ENCODE measurements around the gene PNPLA5.

PNPLA5 gene

DNA sequence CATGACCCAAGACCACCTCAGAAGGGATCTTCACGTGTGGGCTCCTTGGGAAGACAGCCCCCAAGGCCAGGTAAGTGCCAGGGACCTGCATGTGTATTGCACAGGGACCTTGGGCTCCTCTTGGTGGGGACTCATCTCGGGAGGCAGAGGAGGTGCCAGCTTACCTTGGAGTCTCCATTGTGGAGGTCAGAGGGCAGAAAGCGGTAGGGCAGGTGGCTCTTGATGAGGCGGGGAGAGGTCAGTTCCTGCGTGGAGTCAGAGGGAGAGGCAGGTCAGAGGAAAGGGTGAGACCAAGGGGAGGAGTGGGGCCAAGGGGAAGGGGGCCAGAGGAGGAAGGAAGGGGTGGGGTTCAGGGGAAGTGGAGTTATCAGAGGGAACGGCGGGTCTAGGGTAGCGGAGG, 52.0 kb downstream of the PNPLA5 start:
- no peak for DNase-seq (ENCODE audit: low read depth in 2 of 2, low spot score in 1 of 2)

DNA sequence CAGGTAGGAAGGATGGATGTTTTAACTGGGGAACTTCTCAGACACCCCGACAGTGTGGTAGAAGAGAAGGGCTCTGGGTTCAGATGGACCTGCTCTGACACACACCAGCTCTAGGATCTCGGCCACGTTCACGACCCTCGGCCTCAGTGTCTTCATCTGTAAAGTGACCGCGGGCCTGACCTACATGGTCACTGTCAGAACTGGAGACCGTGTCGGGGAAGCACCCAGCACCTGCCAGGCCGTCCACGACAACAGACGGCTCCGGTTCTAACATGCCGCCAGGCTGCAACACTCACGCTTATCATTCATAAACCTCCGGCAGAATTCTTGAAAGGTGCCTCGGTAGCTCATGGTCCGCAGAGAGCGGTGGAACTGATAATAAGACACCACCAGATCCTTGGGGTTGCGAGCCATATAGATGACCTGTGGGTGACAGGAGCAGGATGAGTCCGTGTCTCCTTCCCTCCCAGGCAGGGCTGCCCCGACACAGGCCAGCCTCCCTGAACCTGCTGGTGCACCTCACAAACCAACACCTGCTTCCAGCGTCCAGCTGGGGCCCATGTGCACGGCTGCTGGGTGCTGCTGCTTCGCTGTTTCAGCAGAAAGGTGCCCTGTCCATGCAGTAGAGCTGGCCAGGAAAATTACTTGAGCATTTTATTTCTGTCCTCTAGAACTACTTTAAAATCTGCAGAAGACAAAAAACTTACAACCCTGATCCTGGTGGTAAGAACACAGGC, 53.1 kb downstream of the PNPLA5 start:
- no peak for DNase-seq (ENCODE audit: low read depth in 2 of 2, low spot score in 1 of 2)

DNA sequence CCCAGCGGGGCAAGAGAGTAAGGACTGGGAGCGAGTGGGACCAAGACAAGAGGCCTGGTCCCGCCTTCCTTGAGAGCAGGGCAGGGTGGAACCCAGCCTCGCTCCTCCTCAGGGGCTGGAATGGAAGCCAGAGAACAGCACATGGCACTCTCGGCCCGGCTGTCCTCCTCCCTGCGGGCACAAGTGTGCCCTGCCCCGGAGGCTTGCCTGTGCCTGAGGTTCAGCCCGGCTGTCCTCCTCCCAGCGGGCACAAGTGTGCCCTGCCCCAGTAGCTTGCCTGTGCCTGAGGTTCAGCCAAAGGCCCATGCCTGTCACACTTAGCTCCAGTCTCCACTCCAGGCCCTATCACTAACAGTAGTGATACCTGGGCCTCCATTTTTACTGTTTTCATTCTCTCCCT, 53.7 kb downstream of the PNPLA5 start:
- DNase-seq (ENCODE audit: low read depth in 2 of 2, low spot score in 1 of 2), result no peak

DNA sequence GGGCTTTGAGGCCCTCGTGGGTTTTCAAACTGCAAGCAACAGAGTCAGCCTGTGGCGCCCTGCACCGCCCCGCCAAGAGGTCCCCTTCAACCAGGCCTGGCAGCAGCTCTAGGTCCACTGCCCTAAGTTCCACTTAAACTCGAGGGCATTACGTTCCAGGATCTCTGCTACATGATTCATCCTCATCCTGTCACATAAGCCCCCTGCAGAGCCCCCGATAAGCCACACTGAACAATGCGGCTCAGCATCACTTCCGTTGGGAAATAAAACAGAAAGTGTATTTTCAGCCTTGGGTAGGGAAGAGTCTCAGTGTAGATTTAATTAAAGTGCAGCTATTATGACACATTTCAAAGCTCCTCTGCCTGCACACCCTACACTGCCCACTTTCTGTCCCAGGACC, 54.1 kb downstream of the PNPLA5 start:
- no peak for DNase-seq (ENCODE audit: low read depth in 2 of 2, low spot score in 1 of 2)

DNA sequence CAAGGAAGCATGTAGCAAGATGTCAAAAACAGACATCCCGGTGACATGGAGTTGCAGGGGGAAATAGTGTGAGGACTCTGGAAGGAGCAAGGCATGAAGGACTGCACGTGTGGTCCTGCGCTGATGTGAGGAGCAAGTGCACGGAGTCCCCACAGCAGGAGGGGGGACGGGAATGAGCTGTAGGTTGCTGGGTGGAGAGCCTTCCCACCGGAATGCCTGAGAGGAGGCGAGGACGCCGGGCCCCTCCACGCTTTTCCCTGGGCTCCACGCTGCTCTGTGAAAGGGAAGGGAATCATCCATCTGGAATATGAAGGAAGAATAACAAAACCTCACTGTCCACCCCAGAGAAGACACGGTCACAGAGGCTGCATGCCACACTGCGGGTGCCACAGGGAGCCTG, 56.1 kb downstream of the PNPLA5 start:
- DNase-seq (ENCODE audit: low read depth in 2 of 2, low spot score in 1 of 2), result no peak

DNA sequence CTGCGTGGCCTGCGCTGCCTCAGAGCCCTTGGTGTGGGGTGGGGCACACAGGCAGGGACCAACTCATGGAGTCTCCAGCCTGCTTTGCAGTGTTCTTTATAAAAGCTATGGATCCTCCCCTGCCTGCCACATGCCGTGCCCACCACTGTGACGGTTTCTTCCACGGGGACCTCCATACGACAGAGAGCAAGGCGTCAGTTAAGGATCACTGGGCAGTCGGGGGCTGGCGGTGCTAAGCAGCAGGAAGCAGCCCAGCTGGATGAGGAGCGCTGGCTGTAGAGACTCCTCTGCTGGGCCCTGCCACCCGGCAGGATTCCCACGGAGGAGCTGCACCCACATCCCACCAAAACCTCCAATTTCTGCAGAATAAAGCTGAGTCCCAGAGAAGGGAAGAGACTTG, 56.6 kb downstream of the PNPLA5 start:
- DNase-seq (ENCODE audit: low read depth in 2 of 2, low spot score in 1 of 2), result no peak

DNA sequence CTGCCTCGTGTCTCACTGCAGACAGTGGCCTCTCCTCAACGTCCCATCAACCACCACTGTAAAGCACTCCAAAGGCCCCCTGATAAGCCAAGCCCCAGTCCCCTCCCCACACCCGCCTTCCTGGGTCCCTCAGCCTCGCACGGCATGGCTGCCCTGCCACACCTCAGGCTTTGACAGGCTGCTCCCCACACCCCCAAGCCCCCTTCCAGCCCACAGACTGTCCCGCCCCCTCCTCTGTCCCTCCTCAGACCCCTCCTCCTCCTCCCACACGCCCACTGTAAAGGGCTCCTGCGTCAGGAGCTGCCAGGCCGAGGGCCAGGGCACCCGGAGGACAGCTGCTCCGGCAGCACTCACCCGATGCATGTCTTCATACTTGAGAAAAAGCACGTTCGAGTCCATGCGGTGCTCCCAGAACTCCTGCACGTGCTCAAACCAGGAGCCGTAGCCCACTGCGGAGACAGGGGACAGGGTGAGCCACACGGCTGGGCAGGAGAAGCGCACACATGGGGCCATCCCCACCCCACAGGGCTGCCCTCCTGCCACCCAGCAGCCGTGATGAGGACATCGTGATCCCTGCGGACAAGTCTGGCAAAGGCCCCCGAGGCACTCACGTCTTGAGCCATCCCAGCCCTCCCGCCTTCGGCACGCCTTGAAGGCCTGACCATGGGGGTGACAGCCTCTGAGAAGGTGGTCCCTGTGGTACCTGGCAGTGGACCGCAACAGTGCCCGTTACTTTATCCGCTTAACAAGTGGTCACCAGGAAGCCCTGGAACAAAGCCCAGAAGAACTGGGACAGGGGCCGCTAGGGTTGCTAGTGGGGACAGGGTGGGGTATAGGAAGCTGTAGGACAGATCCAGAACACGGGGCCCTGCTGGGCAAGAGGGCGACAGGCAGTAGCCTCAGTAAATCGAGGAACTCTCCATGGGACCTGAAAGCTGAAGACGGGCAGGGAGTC, 58.2 kb downstream of the PNPLA5 start:
- DNase-seq (ENCODE audit: low read depth in 2 of 2, low spot score in 1 of 2), result no peak

DNA sequence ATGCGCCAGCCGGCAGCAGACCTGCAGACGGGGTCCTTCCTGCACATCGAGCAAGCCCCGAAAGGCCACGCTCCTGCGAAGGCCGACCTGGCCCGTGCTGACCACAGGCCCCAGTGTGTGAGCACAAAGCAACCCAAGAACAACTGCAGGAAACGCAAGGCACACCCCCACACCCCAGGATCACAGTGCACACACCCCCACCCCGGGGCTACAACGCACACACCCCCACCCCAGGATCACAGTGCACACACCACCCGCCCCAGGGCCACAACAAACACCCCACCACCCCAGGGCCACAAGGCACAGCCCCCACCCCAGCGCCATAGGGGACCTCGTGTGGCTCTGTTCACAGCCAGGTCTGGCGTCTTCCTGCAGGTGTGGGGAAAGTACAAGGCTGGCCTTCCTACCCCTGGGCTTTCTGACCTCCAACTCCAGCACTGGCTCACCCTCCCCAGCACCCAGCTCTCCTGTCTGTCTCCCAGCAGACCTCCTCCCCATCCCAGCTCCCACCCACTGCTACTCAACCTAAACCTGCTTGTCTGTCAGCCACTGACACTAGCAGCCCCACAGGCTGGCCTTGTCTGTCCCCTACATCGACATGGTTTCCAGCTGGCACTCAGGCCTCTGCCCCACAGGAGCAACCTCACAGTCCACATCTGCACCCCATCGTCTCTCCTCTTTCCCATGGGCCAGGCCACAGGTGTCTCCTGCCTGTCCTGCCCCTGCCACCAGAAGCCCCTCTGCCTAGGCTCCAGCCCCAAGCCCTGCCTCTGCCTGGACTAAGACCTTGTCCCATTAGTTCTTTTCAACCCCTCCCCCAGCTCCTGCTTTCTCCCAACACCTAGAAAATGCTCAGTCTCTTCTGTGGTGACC, 59.2 kb downstream of the PNPLA5 start:
- DNase-seq (ENCODE audit: low read depth in 2 of 2, low spot score in 1 of 2), result no peak

DNA sequence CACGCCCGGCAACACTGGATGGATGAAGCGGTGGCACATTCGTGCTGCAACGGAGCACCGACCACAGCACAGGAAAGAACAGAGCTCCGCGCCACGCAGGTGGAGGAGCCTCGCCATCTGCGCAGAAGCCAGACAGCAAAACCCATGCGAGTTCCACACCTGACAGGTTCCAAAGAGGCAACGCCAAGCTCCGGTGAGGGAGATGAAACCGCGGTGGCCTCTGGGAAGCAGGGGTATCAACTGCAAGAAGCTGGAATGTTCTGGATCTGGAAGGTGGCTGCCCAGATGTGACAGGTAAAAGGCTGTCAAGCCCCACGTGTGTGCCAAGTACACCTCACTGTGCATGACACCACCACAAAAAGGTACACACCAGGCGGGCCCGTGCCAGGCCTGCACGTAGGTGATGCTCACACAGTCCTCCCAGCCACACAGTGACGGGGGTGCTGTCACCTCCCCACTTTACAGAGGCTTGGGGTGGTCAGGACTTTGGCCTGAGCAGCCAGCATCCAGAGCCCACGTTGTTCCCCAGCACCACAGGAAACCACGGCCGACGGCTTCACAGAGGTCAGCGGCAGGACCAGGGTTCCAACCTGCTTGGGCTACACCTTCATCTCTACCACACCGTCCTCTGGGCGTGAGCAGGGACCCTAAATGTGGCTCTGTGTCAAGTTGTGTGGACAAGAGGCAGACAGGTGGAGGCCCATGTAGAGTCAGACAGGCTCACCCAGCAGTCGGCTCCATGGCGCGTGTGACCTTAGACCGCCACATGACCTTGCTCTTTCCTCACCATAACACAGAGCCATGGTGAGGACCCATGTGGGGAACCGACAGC, 60.0 kb downstream of the PNPLA5 start:
- no peak for DNase-seq (ENCODE audit: low read depth in 2 of 2, low spot score in 1 of 2)

DNA sequence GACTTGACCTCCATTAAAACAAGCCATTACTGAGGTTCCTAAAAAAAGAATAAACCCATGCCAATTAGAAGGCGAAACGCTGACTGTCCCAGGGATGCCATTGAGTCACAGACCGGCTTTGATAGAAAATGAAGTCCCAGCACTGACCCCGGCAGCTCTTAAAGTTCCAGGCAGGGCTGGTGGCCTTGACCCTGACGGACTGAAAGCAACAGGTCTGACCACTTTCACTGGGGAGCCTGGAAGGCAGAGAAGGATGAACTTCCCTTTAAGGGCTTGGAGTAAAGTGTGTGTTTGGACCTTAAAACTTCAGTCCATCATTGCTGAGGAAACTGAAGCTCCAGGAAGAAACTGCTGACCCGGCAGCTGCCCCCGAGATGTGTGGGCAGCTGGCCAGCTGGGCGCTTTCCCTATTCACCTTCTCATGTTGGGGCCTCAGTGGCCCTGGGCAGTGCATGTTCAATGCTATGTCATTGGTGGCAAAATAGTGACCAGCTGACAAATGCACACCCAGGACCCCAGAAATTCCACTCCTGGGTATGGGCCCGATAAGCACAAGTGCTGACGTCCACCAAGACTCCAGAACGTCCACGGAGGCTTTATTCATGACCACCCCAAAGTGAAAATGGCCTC, 60.8 kb downstream of the PNPLA5 start:
- no peak for DNase-seq (ENCODE audit: low read depth in 2 of 2, low spot score in 1 of 2)

DNA sequence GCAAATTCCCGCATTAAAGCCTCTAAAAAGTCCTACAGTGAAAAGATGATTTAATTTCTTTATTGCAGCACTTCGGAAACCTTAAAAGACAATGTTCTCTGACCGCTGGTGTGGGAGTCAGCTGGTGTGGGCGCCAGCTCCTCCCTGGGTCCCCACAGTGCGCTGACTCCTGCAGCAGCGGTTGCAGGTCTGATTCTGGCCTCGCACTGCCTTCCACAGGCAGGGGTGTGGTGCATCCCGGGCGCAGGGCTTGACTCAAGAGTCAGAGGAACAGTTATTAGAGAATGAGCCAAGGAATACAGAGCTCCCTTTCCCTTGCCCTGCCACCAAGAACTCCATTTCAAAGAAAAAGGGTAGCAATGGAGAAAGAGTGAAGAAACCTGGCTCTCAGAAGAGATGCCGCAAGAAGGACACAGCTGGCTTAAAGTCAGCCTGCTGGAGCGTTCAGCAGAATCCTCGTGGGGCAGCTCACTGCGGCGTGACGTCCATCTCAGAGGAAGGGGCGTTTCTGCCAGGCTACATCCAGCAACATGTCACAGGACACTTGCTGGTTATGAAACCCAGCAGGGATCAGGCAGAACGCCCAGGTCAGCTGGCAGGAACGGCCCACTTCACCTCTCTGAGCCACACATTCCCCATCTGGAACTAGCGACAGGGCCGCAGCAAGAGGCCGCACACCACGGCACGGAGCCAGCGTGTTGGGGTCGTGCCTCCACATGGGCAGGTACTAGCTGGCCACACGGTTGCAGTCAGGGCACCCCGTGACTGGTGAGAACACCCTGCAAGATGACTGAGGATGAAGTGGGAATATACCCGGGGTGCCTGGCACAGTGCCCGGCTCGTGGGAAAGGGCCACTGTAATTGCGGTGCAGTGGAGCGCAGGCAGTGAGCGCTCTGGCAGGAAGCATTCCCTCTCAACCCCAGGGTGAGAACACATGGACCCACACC, 61.6 kb downstream of the PNPLA5 start:
- no peak for DNase-seq (ENCODE audit: low read depth in 2 of 2, low spot score in 1 of 2)

Data from stimulated activated CD8-positive, alpha-beta memory T cell treated with anti-CD3 and anti-CD28 coated beads, Interleukin-4, amount 100 ng/mL, for 4 hours (primary cell).